Measurements from ENCODE around the gene GRIA1.
"Not testable (repeated sequence)": the region's sequence is repeated elsewhere in the genome, so short reads cannot be mapped to it uniquely, and the experiment has no call there.

Gene GRIA1

DNA sequence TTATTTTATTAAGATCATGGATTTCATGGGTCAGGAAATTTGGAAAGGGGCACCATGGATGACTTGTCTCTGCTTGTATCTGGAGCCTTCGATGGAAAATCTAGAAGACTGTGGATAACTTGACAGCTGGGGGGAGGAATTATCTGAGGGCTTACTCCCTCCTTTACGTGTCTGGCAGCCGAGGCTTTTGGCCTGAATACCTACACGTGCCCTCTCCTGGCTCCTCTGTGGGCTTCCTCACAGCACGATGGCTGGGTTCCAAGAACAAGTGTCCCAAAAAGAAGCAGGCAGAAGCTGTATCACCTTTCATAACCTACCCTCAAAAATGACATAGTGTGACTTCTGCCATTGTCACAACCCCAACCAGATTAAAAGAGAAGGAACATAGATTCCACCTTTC lies 228.9 kb downstream of the GRIA1 start:
- no peak for DNase-seq (ENCODE audit: low read depth in 2 of 2)

DNA sequence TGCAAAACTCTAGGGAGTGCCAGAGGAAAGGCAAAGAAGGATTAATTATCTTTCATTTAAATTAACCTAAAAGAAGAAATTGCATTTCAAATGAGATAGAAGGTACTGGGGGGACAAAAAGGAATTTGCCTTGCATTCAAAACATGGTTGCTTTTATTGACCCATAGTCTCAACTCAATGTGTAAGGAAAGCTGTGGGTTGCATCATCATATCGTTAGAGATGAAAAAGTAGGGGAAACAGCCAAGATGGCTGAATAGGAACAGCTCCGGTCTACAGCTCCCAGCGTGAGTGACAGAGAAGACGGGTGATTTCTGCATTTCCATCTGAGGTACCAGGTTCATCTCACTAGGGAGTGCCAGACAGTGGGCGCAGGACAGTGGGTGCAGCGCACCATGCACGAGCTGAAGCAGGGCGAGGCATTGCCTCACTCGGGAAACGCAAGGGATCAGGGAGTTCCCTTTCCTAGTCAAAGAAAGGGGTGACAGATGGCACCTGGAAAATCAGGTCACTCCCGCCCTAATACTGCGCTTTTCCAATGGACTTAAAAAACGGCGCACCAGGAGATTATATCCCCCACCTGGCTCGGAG lies 232.6 kb downstream of the GRIA1 start:
- DNase-seq (ENCODE audit: low read depth in 2 of 2), result not testable (repeated sequence)

DNA sequence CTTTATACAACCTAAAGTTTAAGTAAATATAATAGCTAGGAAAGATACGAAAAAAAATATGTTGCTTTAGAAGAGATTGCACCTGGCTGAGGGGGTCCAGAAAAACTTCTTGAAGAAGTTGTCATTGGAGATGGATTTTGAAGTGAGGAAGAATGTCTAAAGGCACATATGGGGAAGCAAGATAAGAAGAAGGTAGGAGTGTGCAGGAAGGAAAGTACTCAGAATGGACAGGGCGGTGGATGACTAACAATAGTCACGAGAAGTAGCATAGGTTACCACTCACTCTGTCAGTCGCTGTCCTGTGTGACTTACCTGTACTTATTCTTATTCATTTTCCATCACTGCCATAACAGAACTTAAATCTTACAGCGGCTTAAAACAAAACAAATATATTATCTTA lies 251.6 kb downstream of the GRIA1 start:
- no peak for DNase-seq (ENCODE audit: low read depth in 2 of 2)

- DNase-seq (ENCODE audit: low read depth in 2 of 2), result no peak
Measured at GRCh38 chr5:153744751-153745150, 254.3 kb downstream of the GRIA1 start.

DNA sequence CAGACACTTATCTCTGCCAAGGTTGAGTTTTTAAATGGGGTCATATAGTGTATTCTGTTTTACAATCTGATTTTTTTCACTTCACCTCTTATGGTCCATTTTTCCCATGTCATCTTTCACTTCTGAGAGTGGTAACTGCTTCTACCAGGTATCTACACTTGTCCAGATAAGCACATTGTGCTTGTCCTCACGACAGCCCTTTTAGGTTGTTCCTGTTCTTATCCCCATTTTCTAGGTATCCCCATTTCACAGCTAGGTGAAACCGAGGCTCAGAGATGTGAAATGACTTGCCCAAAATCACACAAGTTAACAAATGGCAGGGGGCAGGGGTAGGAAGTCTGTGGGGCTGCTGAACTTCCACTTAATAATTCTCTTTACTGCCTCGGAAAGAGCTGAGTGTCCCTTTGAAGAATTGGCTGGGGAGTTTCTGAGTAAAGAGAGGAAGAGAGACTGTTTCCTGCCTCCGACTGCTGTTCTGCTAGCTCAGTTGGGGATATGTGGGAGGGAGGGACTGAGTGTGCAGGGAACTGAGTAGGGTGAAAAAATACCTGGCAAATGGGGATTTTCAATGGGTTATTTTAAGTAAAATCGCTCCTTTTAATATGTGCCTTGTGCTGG lies 255.4 kb downstream of the GRIA1 start:
- DNase-seq (ENCODE audit: low read depth in 2 of 2), result no peak

DNA sequence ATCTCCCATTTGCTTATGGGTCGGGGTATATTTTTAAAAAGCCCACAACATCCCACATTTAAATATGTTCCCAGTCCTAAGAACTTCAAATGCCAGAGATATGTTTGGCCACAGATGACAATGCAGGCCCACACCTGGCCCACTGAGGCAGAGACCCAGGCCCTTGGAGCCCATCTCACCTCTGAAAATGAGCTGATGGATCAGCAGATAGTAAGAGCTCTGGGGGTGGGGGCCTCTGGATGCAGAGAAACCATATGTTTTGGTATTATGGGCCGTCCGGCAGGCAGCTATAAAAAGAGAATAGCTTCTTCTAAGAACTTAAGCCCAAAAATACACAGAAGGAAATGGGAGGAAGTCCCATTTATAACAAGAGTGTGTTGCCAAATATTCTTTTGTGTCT lies 256.0 kb downstream of the GRIA1 start:
- DNase-seq (ENCODE audit: low read depth in 2 of 2), result no peak

GRCh38 chr5:153748823-153749222 lies 258.4 kb downstream of the GRIA1 start:
- DNase-seq (ENCODE audit: low read depth in 2 of 2), result no peak

DNA sequence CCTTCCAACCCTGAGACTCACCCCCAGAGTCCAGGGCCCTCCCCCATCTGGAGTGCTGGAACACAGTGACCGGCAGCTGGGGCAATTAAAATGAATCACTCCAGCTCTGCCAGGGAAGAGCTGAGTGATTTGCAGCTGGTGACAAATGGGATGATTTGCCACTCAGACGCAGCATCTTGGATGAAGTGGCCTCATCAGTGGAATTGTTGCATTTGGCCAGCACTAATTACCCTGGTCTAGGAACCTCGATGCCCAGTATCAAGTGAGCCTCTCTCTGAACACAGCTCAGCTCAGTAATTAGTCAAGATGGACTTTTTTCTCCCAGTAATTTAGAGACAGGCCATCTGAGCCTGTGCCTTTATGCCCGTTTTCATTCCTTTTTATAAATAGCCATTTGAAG lies 259.5 kb downstream of the GRIA1 start:
- DNase-seq (ENCODE audit: low read depth in 2 of 2), result no peak

DNA sequence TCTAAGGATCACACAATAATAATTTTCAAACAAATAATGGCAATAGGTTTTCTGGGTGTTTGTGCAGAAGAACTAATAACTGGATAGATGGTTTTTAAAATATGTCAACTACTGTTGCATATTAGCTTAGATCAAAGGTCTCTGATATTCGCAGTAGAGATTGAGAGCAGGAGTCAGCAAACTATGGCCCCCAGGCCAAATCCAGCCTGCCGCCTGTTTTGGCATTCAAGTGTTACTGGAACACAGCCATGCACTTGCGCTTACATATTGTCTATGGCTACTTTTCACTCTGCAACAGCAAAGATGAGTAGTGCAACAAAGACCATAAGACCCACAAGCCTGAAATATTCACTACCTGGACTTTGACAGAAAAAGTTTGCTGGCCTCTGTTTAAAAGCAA lies 260.8 kb downstream of the GRIA1 start:
- no peak for DNase-seq (ENCODE audit: low read depth in 2 of 2)

GRCh38 chr5:153752890-153753289 lies 262.4 kb downstream of the GRIA1 start:
- no peak for DNase-seq (ENCODE audit: low read depth in 2 of 2)

- no peak for DNase-seq (ENCODE audit: low read depth in 2 of 2)
Measured at GRCh38 chr5:153753645-153754432, 263.4 kb downstream of the GRIA1 start.

DNA sequence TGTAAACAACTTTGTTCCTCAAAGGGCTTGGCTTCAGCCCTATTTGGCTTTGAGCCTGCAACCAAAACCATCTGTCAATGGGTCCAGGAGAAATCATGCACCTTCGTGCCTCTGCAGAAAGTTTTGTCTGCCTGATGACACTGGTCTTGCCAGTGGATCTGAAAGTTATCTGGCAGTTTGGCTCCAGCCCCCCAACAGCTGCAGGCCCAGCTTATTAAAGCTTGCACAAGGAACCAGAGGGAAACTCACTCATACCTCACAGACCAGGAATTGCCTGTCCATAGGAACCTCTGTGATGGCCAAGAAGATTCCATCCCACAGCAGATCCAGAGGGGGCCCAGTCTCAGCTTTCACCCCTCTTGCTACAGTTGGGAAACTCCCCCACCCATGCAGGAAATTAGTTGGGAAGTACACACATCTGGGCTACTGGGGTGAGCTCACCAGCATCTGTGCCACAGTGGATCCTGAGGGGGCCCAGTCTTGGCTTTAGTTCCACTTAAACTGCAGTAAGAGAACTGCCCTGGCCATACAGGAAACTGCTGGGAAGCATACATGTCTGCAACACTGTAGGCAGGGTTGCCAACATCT lies 265.5 kb downstream of the GRIA1 start:
- no peak for DNase-seq (ENCODE audit: low read depth in 2 of 2)

DNA sequence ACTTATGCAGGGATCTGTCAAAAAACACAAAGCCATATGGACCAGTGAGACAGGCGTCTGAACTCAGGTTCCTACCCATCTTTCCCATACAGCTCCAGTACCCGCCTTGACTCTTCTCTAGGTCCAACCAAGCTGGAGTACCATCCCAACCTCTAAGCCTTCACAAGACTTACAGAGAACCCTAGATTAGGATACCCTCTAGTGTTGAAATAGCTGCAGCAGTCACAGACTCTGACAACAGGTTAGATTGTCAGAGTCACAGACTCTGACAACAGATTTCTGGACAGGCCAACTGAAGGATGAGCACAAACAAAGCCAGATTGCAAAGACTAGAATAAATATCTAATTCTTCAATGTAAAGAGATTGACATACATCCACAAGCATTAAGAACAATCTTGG lies 266.1 kb downstream of the GRIA1 start:
- no peak for DNase-seq (ENCODE audit: low read depth in 2 of 2)

DNA sequence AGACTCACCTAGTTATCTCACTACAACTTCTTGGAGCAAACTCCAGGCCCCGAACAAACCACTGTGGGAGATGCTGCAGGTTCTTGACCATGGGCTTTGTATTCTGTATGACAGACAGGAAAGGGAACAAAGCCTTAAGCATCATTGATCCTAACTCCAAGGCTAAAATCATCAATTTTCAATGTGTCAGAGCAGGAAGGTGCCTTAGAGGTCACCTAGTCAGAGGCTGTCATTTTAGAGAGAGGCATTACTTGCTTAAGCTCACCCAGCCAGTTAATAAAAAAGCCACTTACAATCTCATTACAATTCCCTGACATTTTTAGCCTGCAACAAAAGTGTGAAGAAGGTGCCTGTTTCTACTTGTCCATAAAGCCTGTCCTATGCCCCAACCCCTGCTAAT lies 275.5 kb downstream of the GRIA1 start:
- no peak for DNase-seq (ENCODE audit: low read depth in 2 of 2)

DNA sequence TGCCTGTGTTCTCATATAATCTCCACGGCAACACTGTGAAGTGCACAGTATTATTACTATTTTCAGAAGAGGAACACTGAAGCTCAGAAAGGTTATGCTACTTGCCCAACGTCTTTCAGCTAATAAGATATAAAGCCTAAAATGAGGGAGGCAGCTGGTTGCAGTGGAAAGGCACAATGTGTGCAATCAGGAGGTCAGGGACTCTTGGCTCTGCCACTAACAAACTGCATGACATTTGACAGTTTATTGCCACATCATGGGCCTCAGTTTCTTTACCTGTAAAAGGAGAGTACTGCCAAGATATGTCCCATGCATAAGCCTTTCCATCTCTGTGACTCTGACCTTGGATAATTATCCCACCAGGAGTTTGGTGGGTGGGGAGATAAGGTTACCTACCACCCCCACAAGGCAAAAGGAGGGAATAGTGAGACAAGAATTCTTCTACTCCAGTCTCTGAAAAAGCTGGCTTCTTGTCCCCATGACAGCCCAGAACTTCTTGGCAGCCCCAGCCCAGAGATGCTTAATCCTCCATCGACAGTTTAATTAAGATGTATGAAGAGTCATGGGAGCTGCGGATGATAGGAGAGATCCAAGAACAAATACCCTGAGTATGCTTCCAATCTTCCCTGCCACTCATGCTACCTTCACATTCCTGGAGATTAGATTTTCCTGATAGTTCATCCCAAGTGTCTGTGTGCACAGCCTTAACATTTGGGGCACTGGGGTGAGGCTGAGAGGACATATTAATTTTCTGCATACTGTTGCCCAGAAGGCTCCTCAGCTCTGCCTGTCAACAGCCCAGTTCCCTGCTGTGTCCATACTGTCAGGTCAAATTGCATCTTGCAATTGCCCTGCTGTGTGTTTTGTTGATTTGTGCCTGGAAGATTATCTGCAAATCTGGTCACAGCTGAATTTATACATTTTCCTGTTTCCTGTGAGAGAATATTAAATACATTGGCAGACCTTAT lies 277.0 kb downstream of the GRIA1 start:
- no peak for DNase-seq (ENCODE audit: low read depth in 2 of 2)

DNA sequence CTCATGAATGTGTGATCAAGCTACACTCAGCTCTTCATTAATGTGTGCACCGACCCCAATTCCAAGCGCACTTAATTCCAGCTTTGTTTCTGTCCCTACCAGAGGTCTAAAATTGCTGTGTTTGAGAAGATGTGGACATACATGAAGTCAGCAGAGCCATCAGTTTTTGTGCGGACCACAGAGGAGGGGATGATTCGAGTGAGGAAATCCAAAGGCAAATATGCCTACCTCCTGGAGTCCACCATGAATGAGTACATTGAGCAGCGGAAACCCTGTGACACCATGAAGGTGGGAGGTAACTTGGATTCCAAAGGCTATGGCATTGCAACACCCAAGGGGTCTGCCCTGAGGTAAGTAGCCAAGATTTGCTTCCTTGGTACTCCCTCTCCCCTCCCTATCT lies 279.6 kb downstream of the GRIA1 start:
- DNase-seq (ENCODE audit: low read depth in 2 of 2), result no peak

GRCh38 chr5:153774686-153775085 lies 284.2 kb downstream of the GRIA1 start:
- DNase-seq (ENCODE audit: low read depth in 2 of 2), result no peak

DNA sequence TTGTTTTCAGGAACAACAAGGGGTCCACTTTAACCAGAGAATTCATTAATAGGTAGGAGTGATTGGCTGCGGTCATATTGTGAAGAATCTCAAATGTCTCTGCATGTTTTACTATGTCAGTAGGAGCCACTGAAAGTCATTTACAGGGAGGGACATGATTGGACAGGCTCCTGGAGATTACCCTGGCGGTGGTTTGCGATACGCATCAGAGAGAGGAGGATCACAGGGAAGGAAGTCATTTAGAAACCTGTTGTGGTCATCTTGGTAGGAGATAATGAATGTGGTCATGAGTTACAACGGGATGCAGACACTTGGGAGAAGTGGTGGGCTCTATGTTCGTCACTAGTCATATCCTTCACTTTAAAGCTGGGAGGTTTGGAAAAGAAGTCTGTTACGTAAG lies 285.5 kb downstream of the GRIA1 start:
- no peak for DNase-seq (ENCODE audit: low read depth in 2 of 2)

GRCh38 chr5:153777681-153778581 lies 287.5 kb downstream of the GRIA1 start:
- no peak for DNase-seq (ENCODE audit: low read depth in 2 of 2)

DNA sequence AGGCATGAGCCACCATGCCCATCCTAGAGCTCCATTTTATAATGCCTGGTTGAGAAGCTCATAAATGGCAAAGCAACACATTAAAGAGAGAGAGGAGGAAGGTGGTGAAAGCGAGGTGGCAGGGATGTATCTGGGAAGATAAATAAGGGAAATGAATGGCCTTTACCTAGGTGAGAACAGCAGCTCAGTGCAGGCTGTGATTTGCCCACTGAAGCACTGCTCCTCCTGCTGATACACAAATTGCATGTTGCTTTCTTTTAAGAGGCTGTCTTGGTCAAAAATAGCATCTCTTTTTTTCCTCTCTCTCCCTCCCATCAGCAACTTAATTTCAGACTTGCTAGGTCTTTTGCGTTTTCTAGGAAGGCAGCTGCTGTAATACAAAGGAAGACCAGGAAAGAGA lies 289.4 kb downstream of the GRIA1 start:
- DNase-seq (ENCODE audit: low read depth in 2 of 2), result no peak

Data from stimulated activated CD4-positive, alpha-beta T cell treated with anti-CD3 and anti-CD28 coated beads, Interleukin-4, amount 100 ng/mL, for 48 hours (primary cell).